Measurements from ENCODE around the gene APP.

APP gene

DNA sequence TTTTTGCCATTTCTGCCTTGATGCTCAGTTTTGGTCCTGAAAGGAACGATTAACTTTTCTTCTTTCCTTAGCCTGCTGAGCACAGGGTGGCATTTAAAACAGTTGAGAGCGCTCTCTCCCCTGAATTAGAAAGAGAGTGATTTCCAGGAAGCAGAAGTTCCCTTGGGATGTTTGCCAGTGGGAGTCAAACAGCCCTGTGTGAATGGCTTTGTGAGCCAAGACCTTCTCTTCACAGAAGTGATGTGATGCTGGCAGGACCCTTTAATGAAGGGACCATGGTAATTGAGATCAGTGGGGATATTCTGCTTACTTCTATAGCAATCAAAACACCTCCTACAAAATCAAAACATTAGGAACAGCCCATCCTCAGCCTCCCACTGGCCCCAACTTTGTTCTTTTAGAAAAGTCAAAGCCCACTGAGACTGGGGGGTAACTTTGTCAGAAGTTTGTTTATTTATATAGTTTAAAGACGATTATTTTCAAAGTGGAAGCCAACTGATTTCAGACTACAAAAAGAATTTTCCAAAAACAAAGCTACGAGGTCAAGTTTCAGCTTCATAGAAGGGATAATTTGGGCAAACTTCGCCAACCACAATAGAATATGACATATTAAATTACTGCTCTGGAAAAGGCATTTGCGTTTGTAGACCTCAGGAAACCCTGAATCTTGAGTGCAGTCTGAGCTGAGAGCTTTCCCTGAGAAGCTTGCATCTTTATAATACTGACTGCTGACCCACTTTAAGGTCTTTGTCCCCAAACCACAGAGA is 313.1 kb downstream of the APP start:
- H3K4me3 ChIP-seq (ENCODE audit: low read depth, low read length) = no peak overlapping the region
- no peak for DNase-seq (ENCODE audit: low read depth)
- TF ChIP-seq, protein P1, sequence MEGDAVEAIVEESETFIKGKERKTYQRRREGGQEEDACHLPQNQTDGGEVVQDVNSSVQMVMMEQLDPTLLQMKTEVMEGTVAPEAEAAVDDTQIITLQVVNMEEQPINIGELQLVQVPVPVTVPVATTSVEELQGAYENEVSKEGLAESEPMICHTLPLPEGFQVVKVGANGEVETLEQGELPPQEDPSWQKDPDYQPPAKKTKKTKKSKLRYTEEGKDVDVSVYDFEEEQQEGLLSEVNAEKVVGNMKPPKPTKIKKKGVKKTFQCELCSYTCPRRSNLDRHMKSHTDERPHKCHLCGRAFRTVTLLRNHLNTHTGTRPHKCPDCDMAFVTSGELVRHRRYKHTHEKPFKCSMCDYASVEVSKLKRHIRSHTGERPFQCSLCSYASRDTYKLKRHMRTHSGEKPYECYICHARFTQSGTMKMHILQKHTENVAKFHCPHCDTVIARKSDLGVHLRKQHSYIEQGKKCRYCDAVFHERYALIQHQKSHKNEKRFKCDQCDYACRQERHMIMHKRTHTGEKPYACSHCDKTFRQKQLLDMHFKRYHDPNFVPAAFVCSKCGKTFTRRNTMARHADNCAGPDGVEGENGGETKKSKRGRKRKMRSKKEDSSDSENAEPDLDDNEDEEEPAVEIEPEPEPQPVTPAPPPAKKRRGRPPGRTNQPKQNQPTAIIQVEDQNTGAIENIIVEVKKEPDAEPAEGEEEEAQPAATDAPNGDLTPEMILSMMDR (conservative IDR thresholded peaks at IDR 0.05; ENCODE audit: low read depth, low read length) = no peak

- no peak for DNase-seq (ENCODE audit: low read depth)
- TF ChIP-seq, protein P1 (conservative IDR thresholded peaks at IDR 0.05; ENCODE audit: low read depth, low read length) = no peak
- H3K4me3 ChIP-seq (ENCODE audit: low read depth, low read length) = no peak overlapping the region
Measured at GRCh38 chr21:25855576-25855975, 315.0 kb downstream of the APP start.

GRCh38 chr21:25850126-25850842 is 320.3 kb downstream of the APP start:
- peak; percentile 21 for DNase-seq (ENCODE audit: low read depth)

GRCh38 chr21:25848309-25848708 is 322.3 kb downstream of the APP start:
- DNase-seq (ENCODE audit: low read depth) = no peak
- TF ChIP-seq, protein P1 (conservative IDR thresholded peaks at IDR 0.05; ENCODE audit: low read depth, low read length) = no peak
- no peak overlapping the region for H3K4me3 ChIP-seq (ENCODE audit: low read depth, low read length)

More at GRCh38 chr21:25850126-25850842, 320.3 kb downstream of the APP start:
- no peak overlapping the region for H3K4me3 ChIP-seq (ENCODE audit: low read depth, low read length)
- TF ChIP-seq, protein P1 (conservative IDR thresholded peaks at IDR 0.05; ENCODE audit: low read depth, low read length) = no peak

GRCh38 chr21:25845729-25846256 is 324.8 kb downstream of the APP start:
- TF ChIP-seq, protein P1 (conservative IDR thresholded peaks at IDR 0.05; ENCODE audit: low read depth, low read length) = no peak
- no peak for DNase-seq (ENCODE audit: low read depth)
- H3K4me3 ChIP-seq (ENCODE audit: low read depth, low read length) = no peak overlapping the region

DNA sequence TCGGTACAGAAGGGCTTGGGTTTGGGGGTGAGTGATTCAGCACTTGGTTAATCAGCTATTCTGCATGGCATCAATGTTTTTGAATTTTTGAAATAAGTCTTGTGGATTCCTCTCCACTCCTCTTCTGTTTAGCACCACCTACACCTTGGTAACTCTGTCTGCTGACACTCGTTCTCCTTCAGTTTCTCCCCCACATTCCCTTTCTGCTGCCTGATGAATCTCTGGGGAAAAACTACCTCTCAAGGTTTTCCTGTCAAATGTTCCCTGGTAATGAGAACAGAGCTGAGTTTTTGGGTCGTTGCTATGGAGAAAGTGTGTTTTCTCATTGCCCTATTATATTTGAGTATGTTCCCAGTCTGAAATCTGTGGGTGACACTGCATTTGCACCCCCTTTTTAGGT is 327.6 kb downstream of the APP start:
- no peak overlapping the region for H3K4me3 ChIP-seq (ENCODE audit: low read depth, low read length)
- TF ChIP-seq, protein P1 (conservative IDR thresholded peaks at IDR 0.05; ENCODE audit: low read depth, low read length) = no peak
- no peak for DNase-seq (ENCODE audit: low read depth)

Data from choroid plexus epithelial cell (primary cell).